Sigmoid colon (tissue), 4 donors: ENCODE measurements around the gene TXNDC11.

Experiments
- CTCF ChIP-seq, 4 experiments: fragments of 450-650 bp in 3 of 4; fragments of 200-600 bp in 1 of 4; IDR thresholded peaks; one replicate each; pipeline ENCODE4 v1.5.1; 2016 to 2019; ENCODE audit warnings: antibody characterized with exemption in 4 of 4, mild to moderate bottlenecking in 3 of 4, moderate library complexity in 2 of 4
- EP300 ChIP-seq, 4 donors: sonication (generic); formaldehyde crosslinking; IDR thresholded peaks; one replicate each; pipeline ENCODE4 v1.6.1; 2017; ENCODE audit warnings: antibody characterized with exemption in 4 of 4
- POLR2A ChIP-seq, 2 donors: fragments of 450-650 bp; IDR thresholded peaks; one replicate each; pipeline ENCODE4 v1.6.1; 2016; ENCODE audit warnings: antibody characterized with exemption in 2 of 2, mild to moderate bottlenecking in 2 of 2, moderate library complexity in 2 of 2
- POLR2AphosphoS5 ChIP-seq, 4 donors: sonication (generic); formaldehyde crosslinking; IDR thresholded peaks; one replicate each; pipeline ENCODE4 v1.6.1; 2017; ENCODE audit warnings: antibody characterized with exemption in 4 of 4

- TF ChIP-seq CTCF (IDR thresholded peaks at IDR 0.05) (no peak), POLR2A (IDR thresholded peaks at IDR 0.05) (no peak), EP300 (IDR thresholded peaks at IDR 0.05) (no peak), POLR2AphosphoS5 (IDR thresholded peaks at IDR 0.05) (no peak)
Measured at GRCh38 chr16:11726008-11726407, 16.6 kb downstream of the TXNDC11 start.
